WTC11 (cell line): ENCODE data around the gene CHRNB4. TPM values are rescaled to one million over a fixed set of nuclear protein-coding genes. Genes with fewer than 3 reads are reported as not detected.
"Not testable (repeated sequence)": the region's sequence is repeated elsewhere in the genome, so short reads cannot be mapped to it uniquely, and the experiment has no call there.

ENCODE experiments used
- ATAC-seq: fragments of 200-7000 bp; cut with Tn5 transposase; 2 replicates; pipeline ENCODE4 v1.10.0; 2021; ENCODE audit warnings: mild to moderate bottlenecking, moderate library complexity
- CTCF ChIA-PET: fragments of 300-600 bp; sonication (Branson Sonifier 250); formaldehyde crosslinking; loops from one replicate; lab custom pipeline; 2021; ENCODE audit warnings: antibody characterized with exemption; lab: Charles Lee
- POLR2A ChIA-PET: fragments of 350-600 bp; sonication (Branson Sonifier 250); formaldehyde crosslinking; loops from one replicate; lab custom pipeline; 2021; ENCODE audit warnings: antibody characterized with exemption; lab: Charles Lee
- DNase-seq: peaks from one replicate; pipeline ENCODE4 v3.0.0; 2021; ENCODE audit warnings: low spot score
- H3K27ac Mint-ChIP-seq: 2 replicates; pipeline ENCODE4 v1.8.0; 2021; ENCODE audit warnings: mixed read lengths
- H3K27me3 Mint-ChIP-seq: 2 replicates; pipeline ENCODE4 v1.8.0; 2021; ENCODE audit warnings: low read depth, mild to moderate bottlenecking, moderate library complexity, mixed read lengths
- H3K36me3 Mint-ChIP-seq: 2 replicates; pipeline ENCODE4 v1.8.0; 2021; ENCODE audit warnings: mixed read lengths
- H3K4me1 Mint-ChIP-seq: 2 replicates; pipeline ENCODE4 v1.8.0; 2022; ENCODE audit warnings: mixed read lengths
- H3K4me3 Mint-ChIP-seq: 2 replicates; pipeline ENCODE4 v1.8.0; 2021; ENCODE audit warnings: mild to moderate bottlenecking, moderate library complexity, mixed read lengths
- H3K9me3 Mint-ChIP-seq: 2 replicates; pipeline ENCODE4 v1.8.0; 2021; ENCODE audit warnings: mixed read lengths
- CREM ChIP-seq: sonication (generic); formaldehyde crosslinking; IDR thresholded peaks from 2 replicates; pipeline ENCODE4 v1.8.1; 2022; ENCODE audit warnings: mild to moderate bottlenecking, missing genetic modification reagents, moderate library complexity
- E2F1 ChIP-seq: sonication (generic); formaldehyde crosslinking; IDR thresholded peaks from 2 replicates; pipeline ENCODE4 v1.8.0; 2022; ENCODE audit warnings: mild to moderate bottlenecking, missing genetic modification reagents
- ESRRA ChIP-seq: sonication (generic); formaldehyde crosslinking; IDR thresholded peaks from 2 replicates; pipeline ENCODE4 v1.8.1; 2022; ENCODE audit warnings: mild to moderate bottlenecking, missing genetic modification reagents, borderline replicate concordance
- FOXJ3 ChIP-seq: sonication (generic); formaldehyde crosslinking; IDR thresholded peaks from 2 replicates; pipeline ENCODE4 v1.9.0; 2021; ENCODE audit warnings: missing genetic modification reagents, mild to moderate bottlenecking, borderline replicate concordance
- IRF2 ChIP-seq: sonication (generic); formaldehyde crosslinking; IDR thresholded peaks from 2 replicates; pipeline ENCODE4 v1.8.0; 2022; ENCODE audit warnings: low read depth, missing genetic modification reagents, borderline replicate concordance
- MXD4 ChIP-seq: fragments of 250-450 bp; sonication (Bioruptor Pico); IDR thresholded peaks from 2 replicates; pipeline ENCODE4 v1.8.0; 2021; ENCODE audit warnings: mild to moderate bottlenecking, moderate library complexity, borderline replicate concordance
- TP53 ChIP-seq: sonication (generic); formaldehyde crosslinking; IDR thresholded peaks from 2 replicates; pipeline ENCODE4 v1.8.1; 2023; ENCODE audit warnings: mild to moderate bottlenecking, missing genetic modification reagents
- ZNF232 ChIP-seq: sonication (generic); formaldehyde crosslinking; IDR thresholded peaks from 2 replicates; pipeline ENCODE4 v1.8.0; 2022; ENCODE audit warnings: mild to moderate bottlenecking, missing genetic modification reagents
- ZNF263 ChIP-seq: sonication (generic); formaldehyde crosslinking; IDR thresholded peaks from 2 replicates; pipeline ENCODE4 v1.8.1; 2022; ENCODE audit warnings: low read depth, mild to moderate bottlenecking, moderate library complexity, missing genetic modification reagents
- ZNF425 ChIP-seq: fragments of 250-450 bp; sonication (Bioruptor Pico); conservative IDR thresholded peaks from 2 replicates; pipeline ENCODE4 v1.9.0; 2021; ENCODE audit warnings: mild to moderate bottlenecking
- total RNA-seq: library from RNA; stranded (reverse); gene quantifications from 3 replicates; pipeline ENCODE4 v1.2.3, GENCODE V29; 2021
- TF ChIP-seq, protein P1 (sequence below): sonication (generic); formaldehyde crosslinking; IDR thresholded peaks from 2 replicates; pipeline ENCODE4 v1.8.0; 2023; ENCODE audit warnings: mild to moderate bottlenecking, missing genetic modification reagents
- TF ChIP-seq, protein P2 (sequence below): sonication (generic); formaldehyde crosslinking; IDR thresholded peaks from 2 replicates; pipeline ENCODE4 v1.8.1; 2022; ENCODE audit warnings: missing genetic modification reagents, borderline replicate concordance
- TF ChIP-seq, protein P3 (sequence below): sonication (generic); formaldehyde crosslinking; IDR thresholded peaks from 2 replicates; pipeline ENCODE4 v1.8.1; 2022; ENCODE audit warnings: mild to moderate bottlenecking, moderate library complexity, missing genetic modification reagents

Gene CHRNB4
- total RNA-seq, 1 experiment from 2014 or later: 10.1 TPM

- TF ChIP-seq, protein P1, sequence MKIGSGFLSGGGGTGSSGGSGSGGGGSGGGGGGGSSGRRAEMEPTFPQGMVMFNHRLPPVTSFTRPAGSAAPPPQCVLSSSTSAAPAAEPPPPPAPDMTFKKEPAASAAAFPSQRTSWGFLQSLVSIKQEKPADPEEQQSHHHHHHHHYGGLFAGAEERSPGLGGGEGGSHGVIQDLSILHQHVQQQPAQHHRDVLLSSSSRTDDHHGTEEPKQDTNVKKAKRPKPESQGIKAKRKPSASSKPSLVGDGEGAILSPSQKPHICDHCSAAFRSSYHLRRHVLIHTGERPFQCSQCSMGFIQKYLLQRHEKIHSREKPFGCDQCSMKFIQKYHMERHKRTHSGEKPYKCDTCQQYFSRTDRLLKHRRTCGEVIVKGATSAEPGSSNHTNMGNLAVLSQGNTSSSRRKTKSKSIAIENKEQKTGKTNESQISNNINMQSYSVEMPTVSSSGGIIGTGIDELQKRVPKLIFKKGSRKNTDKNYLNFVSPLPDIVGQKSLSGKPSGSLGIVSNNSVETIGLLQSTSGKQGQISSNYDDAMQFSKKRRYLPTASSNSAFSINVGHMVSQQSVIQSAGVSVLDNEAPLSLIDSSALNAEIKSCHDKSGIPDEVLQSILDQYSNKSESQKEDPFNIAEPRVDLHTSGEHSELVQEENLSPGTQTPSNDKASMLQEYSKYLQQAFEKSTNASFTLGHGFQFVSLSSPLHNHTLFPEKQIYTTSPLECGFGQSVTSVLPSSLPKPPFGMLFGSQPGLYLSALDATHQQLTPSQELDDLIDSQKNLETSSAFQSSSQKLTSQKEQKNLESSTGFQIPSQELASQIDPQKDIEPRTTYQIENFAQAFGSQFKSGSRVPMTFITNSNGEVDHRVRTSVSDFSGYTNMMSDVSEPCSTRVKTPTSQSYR (CRISPR knock-in tag): no peak
- TF ChIP-seq E2F1 (CRISPR knock-in tag): no peak
- no peak for TF ChIP-seq FOXJ3 (CRISPR knock-in tag)
- no peak for TF ChIP-seq TP53
- TF ChIP-seq ESRRA: no peak
- TF ChIP-seq MXD4: no peak
- TF ChIP-seq, protein P2, sequence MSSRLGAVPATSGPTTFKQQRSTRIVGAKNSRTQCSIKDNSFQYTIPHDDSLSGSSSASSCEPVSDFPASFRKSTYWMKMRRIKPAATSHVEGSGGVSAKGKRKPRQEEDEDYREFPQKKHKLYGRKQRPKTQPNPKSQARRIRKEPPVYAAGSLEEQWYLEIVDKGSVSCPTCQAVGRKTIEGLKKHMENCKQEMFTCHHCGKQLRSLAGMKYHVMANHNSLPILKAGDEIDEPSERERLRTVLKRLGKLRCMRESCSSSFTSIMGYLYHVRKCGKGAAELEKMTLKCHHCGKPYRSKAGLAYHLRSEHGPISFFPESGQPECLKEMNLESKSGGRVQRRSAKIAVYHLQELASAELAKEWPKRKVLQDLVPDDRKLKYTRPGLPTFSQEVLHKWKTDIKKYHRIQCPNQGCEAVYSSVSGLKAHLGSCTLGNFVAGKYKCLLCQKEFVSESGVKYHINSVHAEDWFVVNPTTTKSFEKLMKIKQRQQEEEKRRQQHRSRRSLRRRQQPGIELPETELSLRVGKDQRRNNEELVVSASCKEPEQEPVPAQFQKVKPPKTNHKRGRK: no peak
- no peak for TF ChIP-seq IRF2 (CRISPR knock-in tag)
- TF ChIP-seq ZNF232 (CRISPR knock-in tag): no peak
Measured at GRCh38 chr15:78684657-78685056, 43.6 kb upstream of the CHRNB4 start (continued).

DNA sequence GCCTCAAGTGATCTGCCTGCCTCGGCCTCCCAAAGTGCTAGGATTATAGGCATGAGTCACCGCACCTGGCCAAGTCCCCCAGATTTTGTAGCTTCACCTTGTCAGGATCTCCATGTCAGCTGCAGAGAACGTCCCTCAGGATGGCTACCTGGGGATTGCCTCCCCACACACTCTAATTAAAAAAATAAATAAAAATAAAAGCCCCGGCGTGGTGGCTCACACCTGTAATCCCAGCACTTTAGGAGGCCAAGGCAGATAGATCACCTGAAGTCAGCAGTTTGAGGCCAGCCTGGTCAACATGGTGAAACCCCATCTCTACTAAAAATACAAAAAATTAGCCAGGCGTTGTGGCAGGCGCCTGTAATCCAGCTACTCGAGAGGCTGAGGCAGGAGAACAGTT is 42.6 kb upstream of the CHRNB4 start:
- CTCF ChIA-PET: interaction anchor here (0.9 to 2.2 kb wide), 3 partner anchors 12 to 64 kb away, joined by 3 to 8 read pairs (median 4); no protein-coding TSS in a partner anchor
- H3K4me3 Mint-ChIP-seq, POLR2A ChIA-PET, DNase-seq, H3K9me3 Mint-ChIP-seq, H3K36me3 Mint-ChIP-seq, ATAC-seq, H3K27ac Mint-ChIP-seq: not testable (repeated sequence)
- H3K27me3 Mint-ChIP-seq: peaks cover 10% of the 10 kb centered on the region; the same call in 1 of the 2 replicates
- H3K4me1 Mint-ChIP-seq: peaks cover 47% of the 10 kb centered on the region

- ATAC-seq (no peak), DNase-seq (no peak)
- H3K27me3 Mint-ChIP-seq: peaks cover 10% of the 10 kb centered on the region; the same call in 1 of the 2 replicates
- ChIA-PET CTCF (interaction anchor here (1.6 kb wide), 1 partner anchor 44 kb away, joined by 8 read pairs; no protein-coding TSS in a partner anchor), POLR2A (no interaction called here)
- no peak overlapping the region for H3K27ac Mint-ChIP-seq
- TF ChIP-seq CREM (no peak), ZNF263 (no peak), ZNF425 (CRISPR knock-in tag) (no peak)
- TF ChIP-seq, protein P2: no peak
- TF ChIP-seq, protein P3, sequence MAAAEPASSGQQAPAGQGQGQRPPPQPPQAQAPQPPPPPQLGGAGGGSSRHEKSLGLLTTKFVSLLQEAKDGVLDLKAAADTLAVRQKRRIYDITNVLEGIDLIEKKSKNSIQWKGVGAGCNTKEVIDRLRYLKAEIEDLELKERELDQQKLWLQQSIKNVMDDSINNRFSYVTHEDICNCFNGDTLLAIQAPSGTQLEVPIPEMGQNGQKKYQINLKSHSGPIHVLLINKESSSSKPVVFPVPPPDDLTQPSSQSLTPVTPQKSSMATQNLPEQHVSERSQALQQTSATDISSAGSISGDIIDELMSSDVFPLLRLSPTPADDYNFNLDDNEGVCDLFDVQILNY (CRISPR knock-in tag): no peak
- H3K4me1 Mint-ChIP-seq: peaks cover 49% of the 10 kb centered on the region
- H3K9me3 Mint-ChIP-seq: 0 out of 2 replicates have a peak, but pooled peaks cover 3% of the 10 kb centered on the region
- H3K4me3 Mint-ChIP-seq: no peak overlapping the region
- H3K36me3 Mint-ChIP-seq: no peaks in the 10 kb centered on the region
Measured at GRCh38 chr15:78682693-78683410, 41.8 kb upstream of the CHRNB4 start.
